GM18498 (cell line): ENCODE measurements around the gene BTAF1.
"Not testable (repeated sequence)": the region's sequence is repeated elsewhere in the genome, so short reads cannot be mapped to it uniquely, and the experiment has no call there.

Experiments used
- ATAC-seq: cut with Tn5 transposase; IDR thresholded peaks from one replicate; pipeline ENCODE4 v1.9.1; 2021; ENCODE audit warnings: mild to moderate bottlenecking, moderate library complexity; ENCODE audit not compliant: unreplicated experiment

Gene BTAF1

DNA sequence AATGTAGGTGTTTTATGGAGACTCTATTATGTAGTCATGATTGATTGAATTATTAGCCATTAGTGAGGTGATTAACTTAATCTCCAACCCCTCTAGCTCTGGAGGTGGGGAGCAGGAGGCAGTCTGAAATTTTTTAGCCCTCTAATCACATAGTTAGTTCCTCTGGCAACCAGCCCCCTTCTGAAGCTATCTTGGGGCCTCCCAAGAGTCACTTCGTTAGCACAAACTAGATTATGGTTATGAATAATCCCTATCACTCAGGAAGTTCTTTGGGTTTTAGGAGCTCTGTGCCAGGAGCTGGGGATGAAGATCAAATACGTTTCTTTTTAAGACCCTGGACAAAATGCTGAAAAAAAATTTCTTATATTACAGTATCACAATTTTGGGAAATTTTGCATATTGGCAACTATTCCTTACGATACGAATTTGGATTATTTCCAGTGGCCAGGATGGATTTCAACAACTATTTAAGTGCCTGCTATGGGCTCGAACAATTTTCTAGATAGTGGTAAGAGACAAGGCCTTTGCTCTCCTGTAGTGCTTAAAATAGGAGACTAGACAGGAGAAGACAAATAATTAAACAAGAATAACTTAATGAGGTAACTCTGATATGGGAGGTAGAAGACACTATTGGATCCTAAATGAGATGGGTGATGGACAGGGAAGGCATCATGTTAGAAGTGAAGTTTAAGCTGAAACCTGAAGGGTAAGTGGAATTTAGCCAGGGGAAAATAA, 52.9 kb downstream of the BTAF1 start:
- ATAC-seq = no peak

DNA sequence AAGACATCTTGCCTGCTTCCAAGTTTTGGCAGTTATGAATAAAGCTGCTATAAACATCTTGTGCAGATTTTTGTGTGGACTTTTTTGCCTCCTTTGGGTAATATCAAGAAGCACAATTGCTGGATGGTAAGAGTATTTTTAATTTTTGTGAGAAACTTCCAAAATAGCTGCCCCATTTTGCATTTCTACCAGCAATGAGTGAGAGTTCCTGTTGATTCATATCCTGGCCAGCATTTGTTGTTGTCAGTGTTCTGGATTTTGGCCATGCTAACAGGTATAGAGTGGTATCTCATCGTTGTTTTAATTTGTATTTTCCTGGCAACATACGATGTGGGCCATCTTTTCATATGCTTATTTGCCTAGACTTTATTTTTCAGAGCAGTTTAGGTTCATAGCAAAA, 53.9 kb downstream of the BTAF1 start:
- ATAC-seq = no peak

DNA sequence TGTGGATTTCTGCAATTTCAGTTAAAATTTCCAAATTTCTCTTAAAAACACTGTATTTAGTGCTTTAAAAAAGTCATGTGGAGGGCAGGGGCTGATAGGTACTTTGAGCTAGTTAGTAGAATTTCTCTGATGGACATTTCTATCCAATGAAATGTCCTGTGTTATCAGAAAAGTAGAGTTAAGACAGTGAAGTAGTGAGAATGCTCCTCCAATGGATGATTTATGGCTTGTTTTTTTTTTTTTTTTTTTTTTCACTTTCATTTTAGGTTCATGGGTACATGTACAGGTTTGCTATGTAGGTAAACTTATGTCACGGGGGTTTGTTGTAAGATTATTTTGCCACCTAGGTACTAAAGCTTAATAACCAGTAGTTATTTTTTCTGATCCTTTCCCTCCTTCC, 55.0 kb downstream of the BTAF1 start:
- no peak for ATAC-seq

DNA sequence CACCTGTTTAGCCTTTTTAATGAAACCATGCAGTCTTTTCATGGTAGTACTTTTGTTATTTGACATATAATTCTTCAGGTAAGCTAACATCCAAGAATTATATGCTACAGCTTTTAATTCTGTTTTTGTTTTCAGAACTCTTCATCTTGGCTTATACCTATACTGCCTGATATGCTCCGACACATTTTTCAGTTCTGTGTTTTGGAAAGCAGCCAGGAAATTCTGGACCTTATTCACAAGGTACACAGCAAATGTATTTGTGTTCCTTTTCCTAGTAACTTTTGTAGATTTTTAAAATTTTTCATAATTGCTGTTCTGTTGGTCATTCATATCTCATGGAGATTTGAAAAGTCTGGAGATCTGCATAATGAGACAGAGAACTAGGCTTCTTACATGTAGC, 56.7 kb downstream of the BTAF1 start:
- no peak for ATAC-seq

DNA sequence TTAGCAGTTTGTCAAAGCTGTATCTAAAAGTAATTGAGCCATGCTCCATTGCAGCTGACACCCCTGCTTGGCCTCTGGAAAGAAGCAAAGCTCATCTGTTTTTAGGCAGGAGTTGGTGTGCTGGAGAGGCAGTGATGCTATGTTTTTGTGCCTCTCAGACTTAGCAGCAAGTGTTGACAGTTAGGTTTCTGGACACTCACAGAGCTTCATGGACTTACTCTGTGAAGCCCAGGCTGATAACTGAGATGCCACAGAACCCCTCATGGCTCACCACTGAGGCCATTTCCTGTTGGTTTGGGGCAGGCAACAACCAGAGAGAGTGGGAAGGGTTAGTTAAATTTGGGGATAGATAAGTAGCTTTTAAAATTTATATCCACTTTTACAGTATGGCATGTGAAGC, 59.8 kb downstream of the BTAF1 start:
- no peak for ATAC-seq

DNA sequence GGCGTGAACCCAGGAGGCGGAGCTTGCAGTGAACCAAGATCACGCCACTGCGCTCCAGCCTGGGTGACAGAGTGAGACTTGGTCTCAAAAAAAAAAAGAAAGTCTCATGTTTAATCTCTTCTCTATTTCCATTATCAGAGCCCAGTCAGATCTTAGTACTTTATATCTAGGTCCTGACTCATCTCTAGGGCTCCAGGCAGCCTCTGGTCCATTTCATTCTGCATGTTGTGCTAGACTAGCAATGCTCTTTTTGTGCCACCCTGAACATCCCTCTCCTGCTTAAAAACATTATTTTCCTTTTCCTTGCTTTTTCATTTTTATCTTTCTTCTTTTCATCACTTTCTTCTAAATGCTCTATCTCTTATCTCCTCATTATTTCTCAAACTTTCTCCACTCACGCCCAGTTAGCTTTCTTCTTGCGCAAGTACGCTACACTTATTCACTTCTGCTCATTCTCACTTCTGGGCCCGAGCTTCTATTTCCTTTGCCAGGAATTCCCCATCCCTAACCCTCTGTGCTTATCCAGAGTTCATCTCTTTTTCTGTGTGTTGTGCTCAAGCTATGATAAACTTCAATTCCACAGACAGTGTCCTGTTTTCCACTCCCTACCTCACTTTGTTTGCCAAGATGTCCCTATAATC, 63.9 kb downstream of the BTAF1 start:
- ATAC-seq = no peak

DNA sequence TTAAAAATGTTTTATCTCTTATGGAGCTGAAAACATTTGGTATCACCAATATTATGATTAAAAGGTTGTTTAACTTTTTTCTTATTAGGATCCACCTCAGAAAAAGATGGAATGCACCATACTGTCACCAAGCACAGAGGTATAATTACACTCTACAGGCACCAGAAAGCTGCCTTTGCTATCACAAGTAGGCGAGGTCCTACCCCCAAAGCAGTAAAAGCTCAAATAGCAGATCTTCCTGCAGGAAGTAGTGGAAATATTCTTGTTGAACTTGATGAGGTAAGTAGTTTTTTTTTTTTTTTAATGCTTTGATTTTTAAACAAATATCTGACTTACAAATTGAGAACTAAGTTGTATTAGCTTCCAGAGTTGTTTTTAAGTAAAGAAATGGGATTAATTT, 68.5 kb downstream of the BTAF1 start:
- ATAC-seq = no peak

DNA sequence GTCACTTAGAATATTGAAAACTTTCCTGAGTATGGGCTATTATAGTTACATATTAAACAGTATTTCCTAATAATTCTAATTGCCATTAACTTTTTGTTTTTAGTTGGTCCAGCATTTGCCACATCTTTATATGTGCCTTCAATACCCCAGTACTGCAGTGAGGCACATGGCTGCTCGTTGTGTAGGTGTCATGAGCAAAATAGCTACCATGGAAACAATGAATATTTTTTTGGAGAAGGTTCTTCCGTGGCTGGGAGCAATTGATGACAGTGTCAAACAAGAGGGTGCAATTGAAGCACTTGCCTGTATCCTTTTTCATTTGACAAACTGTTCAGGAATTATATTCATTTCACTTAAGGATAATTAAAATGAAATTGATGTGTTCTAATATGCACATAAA, 72.7 kb downstream of the BTAF1 start:
- ATAC-seq = no peak

DNA sequence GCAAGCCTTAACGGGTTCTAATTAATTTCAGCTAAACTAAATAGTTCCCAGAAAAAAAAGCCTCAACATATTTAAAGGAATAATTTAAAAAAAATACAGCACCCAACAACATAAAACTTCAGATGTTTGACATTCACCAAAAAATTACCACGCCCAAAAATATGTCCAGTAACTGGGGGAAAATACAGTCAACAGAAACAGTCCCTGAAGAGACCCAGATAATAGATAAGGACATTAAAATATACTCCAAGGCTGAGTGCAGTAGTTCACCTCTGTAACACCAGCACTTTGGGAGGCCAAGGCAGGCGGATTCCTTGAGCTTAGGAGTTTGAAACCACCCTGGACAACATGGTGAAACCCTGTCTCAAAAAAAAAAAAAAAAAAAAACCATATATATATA, 78.0 kb downstream of the BTAF1 start:
- ATAC-seq = no peak

DNA sequence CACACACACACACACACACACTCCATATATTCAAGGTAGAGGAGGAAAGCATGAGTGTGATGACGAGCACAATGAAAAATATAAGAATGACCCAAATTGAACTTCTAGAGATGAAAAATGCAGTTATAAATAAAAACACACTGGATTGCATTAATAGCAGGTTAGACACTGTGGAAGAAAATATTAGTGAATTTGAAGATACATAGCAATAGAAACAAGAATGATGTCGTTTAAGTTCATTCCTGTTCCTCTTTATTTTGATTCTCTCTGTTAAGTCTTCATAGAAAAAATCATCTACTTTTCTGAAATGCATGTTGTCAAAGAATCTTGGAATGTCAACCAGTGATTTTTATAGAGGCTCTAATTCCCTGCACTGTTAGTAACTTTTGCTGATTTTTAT, 78.4 kb downstream of the BTAF1 start:
- ATAC-seq = no peak

DNA sequence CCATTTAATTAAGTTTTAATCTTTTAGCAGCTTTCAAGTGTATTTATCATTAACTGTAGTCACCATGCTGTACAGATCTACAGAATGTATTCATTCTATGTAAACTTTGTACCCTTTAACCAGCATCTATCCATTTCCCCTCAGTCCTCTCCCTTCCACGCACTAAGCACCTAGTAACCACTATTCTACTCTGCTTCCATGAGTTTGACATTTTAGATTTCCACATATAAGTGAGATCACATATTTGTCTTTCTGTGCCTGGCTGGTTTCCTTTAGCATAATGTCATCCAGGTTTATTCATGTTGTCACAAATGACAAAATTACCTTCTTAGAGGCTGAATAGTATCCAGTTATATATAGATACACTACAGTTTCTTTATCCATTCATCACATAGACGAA, 79.7 kb downstream of the BTAF1 start:
- ATAC-seq = no peak

DNA sequence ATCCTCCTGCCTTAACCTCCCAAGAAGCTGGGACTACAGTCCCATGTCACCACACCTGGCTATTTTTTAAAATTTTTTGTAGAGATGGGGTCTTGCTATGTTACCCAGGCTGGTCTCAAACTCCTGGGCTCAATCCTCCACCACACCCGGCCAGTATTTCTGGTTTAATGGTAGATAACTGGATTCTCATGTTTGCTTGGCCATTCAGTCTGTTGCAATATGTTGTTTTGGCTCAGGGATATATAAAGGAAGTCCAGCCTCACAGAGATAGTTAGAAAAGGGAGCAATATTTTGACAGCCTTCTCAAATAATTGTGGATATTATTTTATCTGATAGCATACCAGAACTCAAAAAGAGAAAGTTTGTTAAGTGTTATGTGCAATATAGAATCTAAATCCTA, 82.4 kb downstream of the BTAF1 start:
- no peak for ATAC-seq

DNA sequence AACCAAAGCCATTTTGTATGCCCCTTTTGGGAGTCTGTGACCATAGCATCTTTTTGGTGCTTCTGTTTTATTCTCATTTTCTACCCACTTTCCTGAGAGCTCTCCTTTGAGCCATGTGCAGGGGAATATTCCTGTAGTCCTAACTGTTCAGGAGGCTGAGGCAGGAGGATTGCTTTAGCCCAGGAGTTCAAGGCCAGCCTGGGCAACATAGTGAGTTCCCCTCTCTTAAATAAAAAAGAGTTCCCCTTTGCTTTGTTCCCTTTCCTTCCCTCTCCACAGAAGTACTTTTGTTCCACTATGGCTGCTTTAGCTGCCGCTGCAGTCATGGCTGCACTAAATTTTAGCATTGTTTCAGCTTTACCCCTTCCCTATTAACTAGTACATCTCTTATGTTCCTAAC, 85.9 kb downstream of the BTAF1 start:
- ATAC-seq = no peak

DNA sequence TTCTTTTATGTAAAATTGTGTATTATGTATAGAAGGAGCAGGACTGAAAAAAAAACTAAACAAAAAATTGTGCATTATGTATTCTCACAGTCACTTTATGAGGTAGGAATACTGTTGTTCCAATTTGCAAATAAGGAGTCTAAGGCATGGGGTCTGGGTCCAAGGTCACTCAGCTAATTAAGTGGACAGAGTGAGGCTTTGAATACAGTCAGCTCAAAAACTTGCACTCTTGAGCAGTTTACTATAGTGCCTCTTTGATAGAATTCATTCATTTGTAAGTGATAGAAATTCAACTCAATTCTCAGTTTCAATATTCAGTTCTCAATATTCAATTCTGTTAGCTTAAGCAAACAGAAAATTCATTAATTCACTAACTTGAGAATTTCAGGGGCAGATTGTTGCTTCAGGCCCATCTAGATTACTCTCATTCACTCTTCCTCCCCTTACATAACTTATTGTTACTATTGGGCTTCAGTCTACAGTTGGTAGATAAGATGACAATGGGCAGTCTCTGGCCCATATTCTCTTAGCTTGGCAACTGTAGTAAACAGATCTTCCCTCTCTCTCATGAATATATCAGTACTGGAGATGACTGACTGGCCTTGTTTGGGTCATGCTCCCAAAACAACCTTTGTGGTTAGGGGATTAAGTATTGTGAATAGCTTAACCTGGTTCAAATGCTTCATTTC, 86.6 kb downstream of the BTAF1 start:
- no peak for ATAC-seq

DNA sequence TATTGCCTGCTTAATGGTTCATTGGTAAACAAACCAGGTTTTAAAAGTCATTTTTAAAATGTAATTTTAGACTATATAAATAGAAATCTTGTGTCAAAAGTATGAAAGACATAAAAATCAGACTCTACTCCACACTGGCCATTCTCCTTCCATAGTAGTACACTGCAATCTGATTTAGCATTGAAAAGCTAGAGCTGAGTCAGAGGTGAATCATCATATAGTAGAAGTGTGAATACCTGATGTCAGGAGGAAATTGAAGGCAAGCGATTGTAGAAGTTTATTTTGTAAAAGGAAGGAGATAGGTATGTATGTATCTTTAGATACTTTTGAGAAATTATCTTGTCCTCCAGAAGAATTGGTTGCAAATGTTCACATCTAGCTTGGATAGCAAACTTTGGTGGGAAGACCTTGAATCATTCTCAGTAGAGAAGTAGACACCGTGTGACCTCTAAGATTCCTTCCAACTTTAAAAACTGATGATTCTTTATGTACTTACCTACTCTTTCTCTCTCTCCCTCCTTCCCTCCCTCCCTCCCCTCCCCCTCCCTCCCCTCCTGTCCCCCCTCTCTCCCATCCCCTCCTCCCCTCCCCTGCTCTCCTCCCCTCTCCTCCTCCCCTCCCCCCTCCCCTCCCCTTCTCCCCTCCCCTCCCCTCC, 88.1 kb downstream of the BTAF1 start:
- no peak for ATAC-seq

DNA sequence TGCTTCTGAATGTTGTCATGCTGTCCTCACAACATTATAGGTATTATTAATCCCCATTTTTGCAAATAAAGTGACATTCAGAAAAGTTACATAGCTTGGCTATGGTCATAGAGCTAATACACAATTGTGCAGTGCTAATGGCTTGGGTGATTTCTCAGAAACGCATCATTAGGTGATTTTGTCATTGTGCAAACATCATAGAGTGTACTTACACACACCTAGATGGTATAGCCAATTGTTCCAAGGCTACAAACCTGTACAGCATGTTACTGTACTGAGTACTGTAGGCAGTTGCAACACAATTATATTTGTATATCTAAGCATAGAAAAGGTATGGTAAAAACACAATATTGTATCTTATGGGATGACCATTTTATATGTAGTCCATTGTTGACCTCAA, 91.0 kb downstream of the BTAF1 start:
- no peak for ATAC-seq

DNA sequence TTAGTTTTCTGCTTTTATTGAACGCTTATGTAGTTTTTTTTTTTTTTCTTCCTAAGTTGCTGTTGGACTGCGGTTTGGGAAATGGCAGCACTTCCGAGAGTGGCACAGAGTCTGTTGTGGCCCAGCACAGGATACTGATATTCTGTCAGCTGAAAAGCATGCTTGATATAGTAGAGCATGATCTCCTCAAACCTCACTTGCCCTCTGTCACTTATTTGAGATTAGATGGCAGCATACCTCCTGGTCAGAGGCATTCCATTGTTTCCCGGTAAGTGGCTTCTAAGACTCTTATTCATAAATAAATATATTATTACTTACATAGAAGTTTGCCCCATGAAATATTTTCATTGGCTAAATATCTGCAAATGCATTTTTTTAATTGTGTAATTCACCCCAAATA, 101.1 kb downstream of the BTAF1 start:
- ATAC-seq = no peak

DNA sequence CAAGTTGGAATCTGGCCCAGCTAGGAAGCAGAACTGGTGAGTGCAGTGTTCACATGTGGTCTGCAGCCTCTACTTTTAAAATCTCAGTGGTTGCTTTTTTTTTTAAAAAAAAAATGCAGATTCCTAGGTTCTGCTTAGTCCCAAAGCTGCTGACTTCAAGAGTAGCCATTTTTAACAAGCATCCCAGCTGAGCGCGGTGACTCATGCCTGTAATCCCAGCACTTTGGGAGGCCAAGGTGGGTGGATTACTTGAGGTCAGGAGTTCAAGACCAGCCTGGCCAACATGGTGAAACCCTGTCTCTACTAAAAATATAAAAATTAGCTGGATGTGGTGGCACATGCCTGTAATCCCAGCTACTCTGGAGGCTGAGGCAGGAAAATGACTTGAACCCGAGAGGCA, 101.8 kb downstream of the BTAF1 start:
- ATAC-seq = not testable (repeated sequence)

DNA sequence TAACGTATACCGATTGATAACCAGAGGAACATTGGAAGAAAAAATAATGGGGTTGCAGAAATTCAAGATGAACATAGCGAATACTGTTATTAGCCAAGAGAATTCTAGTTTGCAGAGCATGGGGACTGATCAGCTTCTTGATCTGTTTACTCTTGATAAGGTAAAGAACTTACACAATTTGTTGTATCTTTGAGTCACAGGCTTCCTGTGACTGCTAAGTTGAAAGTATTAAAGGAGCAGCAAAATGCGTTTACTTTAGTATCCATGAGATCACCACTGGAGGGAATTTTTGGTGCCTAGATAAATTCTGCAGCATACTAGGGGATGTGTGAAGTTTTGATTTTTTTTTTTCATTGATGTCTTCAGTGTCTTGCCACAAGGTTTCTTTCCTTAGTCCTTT, 103.6 kb downstream of the BTAF1 start:
- no peak for ATAC-seq

DNA sequence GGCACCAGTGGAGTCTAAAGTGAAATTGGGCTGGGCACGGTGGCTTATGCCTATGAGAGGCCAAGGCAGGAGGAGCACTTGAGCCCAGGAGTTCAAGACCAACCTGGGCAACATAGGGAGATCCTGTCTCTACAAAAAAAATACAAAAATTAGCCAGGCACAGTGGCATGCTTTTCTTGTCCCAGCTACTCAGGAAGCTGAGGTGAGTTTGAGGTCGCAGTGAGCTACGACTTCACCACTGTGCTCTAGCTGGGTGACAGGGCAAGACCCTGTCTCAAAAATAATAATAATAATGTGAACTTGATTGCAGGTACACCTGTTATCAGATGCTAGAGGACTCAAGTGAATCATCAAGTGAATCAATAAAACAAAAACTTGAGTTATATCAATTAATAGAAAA, 108.0 kb downstream of the BTAF1 start:
- no peak for ATAC-seq

DNA sequence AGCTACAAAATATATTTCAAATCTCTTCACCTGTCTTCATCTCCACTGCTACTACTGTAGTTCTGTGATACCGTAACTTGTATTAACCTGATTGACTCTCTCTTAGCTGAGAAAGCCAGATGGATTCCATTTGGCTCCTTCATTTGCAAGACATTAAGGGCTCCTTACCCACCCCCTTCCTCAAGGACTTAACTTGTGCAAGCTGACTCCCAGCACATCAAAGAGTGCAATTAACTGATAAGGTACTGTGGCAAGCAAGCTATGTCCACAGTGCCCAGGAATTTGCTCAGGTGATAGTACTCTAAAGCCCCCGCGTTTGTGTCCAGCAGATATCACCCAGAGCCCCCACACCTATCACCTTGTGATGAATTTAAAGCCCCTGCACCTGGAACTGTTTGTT, 109.5 kb downstream of the BTAF1 start:
- ATAC-seq = not testable (repeated sequence)

DNA sequence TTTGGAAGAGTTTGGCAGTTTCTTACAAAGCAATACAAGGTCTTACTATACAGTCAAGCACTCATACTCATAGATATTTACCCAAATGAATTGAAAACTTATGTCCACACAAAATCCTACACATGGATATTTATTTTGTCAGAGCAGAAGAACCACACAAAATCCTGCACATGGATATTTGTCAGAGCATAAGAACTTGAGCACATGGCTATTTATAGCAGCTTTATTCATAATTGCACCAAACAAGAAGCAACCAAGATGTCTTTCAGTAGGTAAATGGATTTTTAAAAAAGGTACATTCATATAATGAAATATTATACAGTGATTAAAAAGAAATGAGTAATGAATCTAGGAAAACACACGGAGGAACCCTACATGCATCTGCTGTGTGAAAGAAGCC, 115.4 kb downstream of the BTAF1 start:
- ATAC-seq = no peak
